ELR (cell line): ENCODE results near the gene PUS1.
A peak's percentile ranks its signal among the peaks of the same experiment; 100 is the strongest.
"Not testable (repeated sequence)": the region's sequence is repeated elsewhere in the genome, so short reads cannot be mapped to it uniquely, and the experiment has no call there.

Source experiments
- DNase-seq: peaks from one replicate; pipeline ENCODE4 v3.0.0-alpha.2; 2015; ENCODE audit warnings: low read depth

Gene PUS1

DNA sequence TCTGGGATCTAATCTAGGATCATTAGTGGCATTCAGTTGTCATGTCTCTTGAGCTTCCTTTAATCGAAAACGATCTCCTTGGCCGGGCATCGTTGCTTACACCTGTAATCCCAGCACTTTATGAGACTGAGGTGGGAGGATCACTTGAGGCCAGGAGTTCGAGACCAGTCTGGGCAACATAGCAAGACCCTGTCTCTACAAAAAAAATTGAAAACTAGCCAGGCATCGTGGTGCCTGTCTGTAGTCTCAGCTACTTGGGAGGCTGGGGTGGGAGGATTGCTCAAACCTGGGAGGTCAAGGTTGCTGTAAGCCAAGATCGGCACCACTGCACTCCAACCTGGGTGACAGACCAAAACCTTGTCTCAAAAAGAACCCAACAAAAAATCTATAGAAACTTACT is 9.0 kb downstream of the PUS1 start:
- no peak for DNase-seq

DNA sequence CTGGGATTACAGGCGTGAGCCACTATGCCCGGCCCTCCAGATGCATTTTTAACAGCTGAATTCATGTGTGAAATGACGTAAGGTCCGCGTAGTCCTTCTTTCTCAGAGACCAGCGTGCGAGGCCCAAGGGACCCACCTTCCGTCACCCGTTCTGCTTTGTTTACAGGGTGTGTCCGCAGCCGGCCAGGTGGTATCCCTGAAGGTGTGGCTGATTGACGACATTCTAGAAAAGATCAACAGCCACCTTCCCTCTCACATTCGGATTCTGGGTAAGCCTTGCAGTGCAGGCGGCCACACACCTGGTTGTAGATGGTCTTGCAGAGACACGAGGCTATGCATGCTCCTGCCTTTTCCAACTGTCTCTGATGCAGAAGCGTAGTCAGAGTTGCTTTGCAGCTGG is 9.9 kb downstream of the PUS1 start:
- no peak for DNase-seq

DNA sequence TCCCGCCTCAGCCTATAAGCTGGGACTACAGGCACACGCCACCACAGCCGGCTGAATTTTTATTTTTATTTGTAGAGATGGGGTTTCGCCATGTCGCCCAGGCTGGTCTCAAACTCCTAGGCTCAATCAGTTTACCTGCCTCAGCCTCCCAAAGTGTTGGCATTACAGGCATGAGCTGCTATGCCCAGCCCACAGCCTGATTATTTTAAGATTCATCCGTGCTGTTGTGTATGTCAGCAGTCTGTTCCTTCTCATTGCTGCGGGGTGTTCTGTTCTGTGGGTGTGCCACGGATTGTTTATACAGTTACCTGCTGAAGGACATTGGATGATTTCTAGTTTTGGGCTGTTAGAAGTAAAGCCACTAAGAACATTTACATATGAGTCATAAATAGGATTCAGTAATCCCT is 11.1 kb downstream of the PUS1 start:
- no peak for DNase-seq

DNA sequence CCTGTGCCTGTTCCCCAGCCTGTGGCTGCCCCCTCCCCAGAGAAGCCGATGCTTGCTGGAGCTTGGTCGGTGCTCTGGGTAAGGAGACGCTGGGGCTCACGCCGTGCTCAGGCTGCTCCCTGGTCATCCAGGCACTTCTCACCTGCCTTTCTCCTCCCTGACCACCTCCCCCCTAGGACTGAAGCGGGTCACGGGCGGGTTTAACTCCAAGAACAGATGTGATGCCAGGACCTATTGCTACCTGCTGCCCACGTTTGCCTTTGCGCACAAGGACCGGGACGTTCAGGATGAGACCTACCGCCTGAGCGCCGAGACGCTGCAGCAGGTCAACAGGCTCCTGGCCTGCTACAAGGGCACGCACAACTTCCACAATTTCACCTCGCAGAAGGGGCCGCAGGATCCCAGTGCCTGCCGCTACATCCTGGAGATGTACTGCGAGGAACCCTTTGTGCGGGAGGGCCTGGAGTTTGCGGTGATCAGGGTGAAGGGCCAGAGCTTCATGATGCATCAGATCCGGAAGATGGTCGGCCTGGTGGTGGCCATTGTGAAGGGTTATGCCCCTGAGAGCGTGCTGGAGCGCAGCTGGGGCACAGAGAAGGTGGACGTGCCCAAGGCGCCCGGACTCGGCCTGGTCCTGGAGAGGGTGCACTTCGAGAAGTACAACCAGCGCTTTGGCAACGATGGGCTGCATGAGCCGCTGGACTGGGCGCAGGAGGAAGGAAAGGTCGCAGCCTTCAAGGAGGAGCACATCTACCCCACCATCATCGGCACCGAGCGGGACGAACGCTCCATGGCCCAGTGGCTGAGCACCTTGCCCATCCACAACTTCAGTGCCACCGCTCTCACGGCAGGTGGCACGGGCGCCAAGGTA is 12.3 kb downstream of the PUS1 start:
- no peak for DNase-seq

DNA sequence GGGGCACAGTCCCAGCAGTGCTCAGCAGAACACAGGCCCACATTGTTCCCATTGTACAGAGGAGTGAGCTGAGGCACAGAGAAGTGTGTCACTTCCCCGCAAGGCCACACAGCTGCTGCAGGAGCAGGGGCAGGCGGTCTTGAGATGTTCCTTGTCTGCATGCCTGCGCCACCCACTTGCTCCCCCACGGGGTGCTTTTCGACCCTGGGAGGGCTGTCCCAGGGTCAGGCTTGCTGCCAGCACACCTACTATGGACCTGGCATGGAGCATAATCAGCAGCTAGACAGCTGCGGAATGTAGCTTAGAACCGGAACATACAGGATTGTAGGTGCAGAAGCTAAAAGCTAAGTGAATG is 12.9 kb downstream of the PUS1 start:
- DNase-seq = no peak

DNA sequence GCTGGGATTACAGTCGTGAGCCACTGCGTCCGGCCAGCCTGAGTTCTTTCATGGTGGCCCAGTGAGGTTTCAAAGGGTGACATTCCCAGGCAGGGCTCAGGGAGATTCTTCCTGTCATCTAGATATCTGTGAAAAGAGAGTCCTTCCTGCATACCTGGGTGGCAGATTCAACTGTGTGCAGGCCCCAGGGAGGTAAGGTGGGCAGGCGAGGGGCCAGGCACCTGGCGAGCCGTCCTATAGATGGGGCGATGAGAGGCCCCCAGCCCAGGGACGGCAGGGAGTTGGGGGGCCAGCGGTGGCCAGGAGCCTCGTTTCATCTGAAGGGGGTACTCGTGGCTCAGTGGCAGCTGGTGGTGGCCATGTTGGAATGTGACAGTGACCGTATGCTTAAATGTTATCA is 13.6 kb downstream of the PUS1 start:
- no peak for DNase-seq

DNA sequence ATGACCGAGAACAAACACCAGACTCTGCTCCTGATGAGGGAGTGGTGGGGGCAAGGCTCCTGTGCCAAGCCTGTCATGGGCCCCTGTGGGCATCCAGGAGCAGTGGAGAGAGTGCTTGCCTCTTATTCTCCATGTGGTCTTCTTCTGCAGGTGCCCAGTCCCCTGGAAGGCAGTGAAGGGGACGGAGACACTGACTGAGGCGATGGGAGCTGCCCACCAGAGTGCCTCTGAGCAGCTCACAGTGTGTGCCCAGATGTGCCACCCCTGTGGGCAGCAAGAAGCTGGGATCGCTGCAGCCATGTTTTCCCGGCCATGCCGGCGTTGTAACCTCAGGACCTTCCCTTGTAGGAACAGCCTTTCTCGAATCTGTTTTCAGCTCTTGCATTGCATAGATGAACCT is 14.3 kb downstream of the PUS1 start:
- DNase-seq = no peak

DNA sequence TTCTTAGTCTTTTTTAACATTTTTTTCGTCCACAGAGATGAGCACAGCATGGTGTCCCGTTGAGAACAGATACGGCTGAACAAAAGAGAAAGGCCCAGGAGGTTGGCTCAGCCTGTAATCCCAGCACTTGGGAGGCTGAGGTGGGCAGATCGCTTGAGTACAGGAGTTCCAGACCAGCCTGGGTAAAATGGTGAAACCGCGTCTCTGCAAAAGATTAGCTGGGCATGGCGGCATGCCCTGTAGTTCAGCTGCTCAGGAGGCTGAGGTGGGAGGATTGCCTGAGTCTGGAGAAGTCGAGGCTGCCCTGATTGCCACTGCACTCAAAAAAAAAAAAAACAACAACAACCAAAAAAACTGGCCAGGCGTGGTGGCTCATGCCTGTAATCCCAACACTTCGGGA is 14.8 kb downstream of the PUS1 start:
- no peak for DNase-seq

DNA sequence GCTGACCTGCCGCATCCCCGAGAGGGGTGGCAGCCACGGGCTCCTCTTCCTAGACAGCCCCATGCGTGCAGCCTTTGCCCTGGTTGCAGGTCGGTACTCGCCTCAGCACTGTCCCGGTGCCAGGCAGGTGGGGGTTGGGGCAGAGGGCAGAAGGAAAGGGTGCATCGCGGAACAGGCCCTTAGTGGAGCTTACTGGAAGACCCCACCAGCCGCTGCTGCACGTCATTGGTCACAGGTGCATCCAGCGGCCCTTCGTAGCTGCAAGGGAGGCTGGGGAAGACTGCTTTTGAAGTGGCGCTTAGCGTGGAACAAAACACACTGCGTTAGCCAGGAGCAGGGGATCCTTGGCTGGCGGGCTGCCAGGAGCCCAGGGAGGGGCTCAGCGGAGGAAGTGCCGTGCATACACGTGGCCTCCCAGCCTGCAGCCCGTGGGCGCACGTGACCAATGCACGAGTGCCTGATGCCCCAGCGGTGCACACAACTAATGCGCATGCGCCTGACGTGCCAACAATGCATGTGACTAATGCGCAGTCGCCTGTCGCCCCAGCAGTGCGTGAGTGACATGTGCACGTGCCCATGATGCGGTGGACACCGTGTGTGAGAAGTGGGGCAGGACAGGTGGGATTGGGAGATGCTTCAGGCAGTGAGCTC is 15.7 kb downstream of the PUS1 start:
- DNase-seq = no peak

DNA sequence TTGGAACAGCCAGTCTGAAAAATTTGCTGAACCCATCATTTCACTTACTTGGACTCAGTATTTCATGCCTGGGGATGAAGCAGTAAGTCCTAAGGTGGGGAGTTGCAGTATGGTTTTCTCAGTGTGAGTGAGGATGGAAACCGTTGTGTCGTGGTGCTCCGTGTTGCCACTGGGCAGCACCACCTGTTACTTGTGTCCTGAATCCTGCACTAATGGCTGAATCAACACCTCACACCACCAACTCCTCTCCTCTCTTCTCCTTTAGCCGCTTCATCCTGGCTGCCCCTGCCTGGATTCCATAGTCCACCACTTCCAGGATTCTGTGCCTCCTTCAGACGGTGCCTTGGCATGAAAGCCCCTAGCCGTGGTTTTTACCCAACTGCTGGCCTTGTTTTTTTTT is 17.7 kb downstream of the PUS1 start:
- no peak for DNase-seq

DNA sequence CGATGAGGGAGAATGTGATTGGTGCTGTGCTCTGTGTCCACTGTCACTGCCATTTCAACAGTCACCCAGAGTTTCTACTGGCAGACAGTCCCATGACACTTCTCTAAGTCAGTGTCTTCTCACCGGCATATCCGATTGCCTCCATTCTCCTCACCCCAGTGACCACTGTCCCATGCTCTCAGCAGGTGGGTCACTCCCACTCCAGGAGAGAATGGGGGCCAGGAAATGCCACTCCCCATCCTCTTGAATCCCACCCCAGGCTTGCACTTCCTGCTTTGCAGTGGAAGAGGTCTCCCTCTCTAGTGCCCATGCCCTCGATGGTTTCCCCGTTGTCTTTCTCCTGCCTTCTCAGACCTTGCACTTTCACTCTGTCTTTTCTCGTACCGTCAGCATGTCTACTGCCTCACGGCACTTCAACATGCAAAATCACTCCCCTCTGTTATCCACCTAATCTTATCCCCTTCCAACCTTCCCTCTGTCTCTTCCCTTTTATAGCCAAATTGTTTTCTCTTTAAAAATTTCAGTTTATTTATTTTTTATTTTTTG is 18.5 kb downstream of the PUS1 start:
- no peak for DNase-seq

DNA sequence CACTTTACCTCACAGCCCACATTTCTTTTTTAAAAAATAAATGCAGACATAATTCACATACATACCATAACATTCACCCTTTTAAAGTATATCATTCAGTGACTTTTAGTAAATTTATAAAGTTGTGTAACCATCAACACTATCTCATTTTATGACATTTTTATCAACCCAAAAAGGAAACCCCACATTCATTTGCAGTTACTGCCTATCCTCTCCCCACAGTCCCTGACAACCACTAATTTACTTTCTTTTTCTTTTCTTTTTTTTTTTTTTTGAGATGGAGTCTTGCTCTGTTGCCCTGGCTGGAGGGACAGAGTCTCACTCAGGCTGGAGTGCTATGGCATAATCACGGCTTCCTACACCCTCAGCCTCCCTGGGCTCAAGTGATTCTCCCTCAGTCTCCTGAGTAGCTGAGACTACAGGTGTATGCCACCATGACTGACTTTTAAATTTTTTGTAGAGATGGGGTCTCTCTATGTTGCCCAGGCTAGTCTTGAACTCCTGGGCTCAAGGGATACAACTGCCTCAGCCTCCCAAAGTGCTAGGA is 19.2 kb downstream of the PUS1 start:
- no peak for DNase-seq

DNA sequence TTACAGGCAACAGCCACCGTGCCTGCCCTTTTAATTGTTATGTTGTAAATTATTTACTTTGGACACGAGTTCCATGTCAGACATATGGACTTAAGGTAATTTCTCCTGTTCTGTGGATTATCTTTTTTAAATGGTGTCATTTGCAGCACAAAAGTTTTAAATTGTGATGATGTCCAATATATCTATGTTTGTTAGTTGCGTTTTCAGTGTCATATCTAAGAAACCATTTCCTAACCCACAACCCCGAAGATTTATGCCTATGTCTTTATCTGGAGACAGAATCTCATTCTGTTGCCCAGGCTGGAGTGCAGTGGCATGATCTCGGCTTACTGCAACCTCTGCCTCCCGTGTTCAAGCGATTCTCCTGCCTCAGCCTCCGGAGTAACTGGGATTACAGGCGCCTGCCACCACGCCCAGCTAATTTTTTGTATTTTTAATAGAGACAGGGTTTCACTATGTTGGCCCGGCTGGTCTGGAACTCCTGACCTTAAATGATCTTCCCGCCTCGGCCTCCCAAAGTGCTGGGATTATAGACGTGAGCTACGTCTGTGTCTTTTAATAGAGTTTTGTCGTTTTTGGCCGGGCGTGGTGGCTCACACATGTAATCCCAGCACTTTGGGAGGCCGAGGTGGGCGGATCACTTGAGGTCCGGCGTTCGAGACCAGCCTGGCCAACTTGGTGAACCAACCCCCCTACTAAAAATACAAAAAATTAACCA is 19.8 kb downstream of the PUS1 start:
- DNase-seq = not testable (repeated sequence)

DNA sequence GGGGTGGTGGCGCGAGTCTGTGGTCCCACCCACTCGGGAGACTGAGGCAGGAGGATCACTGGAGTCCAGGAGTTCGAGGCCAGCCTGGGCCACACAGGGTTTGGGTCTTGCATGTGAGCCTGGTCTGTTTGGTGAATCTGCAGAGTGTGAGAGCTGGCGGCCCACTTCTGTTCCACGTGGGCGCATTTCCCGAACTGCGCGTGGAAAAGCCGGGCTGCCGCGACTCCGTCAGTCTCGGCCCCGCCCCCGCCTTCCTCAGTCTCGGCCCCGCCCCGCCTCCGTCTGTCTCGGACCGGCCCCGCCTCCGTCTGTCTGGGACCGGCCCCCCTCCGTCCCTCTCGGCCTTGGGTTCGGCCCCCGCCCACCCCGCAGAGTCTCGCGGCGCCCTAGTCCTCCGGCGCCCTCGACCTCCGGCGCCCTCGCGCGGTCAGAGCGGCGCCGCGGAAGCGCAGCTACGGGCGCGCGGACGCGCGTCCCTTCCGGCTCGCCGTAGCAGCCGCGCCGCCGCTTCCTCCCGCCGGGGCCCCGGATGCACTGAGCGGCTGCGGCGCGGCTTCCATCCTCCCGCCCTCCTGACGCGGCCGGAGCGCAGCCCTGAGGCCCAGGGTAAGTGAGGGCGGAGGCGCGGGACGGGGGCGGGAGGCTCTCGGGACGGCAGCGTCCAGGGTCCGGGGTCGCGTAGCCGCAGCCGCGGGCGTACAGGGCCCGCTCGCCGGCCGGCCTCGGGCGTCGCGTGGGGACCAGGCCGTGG is 20.5 kb downstream of the PUS1 start, which contains the start of gene EP400:
TSS of gene EP400 (plus strand) at position 512 of the 751 bp plus-strand sequence. CDS start 10,678 bp downstream, outside the sequence.
- peak; percentile 97 for DNase-seq

DNA sequence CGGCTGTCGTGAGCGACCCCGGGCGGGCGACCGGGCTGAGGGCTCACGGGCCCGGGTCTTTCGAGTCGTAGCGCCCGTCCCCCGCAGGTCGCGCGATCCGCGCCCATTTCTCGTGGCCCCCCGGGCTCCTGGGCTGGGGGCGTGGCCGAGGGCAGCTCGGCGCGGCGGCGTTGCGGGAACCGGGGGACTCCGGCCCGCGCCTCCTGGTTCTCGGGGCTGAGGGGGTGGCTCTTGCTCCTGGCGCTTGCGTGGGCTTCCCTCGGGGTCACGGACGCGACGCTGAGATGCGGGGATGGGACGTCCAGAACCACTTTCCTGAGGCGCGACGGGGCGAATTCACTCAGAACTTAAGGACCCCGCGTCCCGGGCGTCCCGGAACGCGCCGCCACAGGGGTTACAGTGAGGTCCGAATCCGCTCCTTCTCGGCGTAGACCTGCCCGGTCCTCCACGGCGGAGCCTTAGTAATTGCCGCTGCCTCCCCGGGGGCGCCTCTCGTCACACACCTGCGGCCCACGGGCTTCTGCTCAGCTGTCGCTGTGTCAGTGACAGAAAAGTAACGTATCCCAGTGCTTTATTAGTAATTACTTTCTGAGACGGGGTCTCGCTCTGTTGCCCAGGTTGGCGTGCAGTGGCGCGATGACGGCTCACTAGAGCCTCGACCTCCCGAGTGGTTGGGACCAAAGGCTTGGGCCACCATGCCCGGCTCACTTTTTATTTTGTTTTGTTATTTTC is 21.3 kb downstream of the PUS1 start:
- peak; percentile 48 for DNase-seq

DNA sequence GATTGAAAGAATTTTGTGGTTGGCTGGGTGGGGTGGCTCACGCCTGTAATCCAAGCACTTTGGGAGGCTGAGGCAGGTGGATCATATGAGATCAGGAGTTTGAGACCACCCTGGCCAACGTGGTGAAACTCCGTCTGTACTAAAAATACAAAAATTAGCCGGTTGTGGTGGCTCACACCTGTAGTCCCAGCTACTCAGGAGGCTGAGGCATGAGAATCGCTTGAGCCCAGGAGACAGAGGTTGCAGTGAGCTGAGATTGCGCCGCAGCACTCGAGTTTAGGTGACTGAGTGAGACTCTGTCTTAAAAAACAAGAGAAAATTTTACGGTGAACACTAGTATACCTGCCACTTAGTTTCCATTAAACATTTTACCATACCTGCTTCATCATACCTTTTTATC is 24.7 kb downstream of the PUS1 start:
- not testable (repeated sequence) for DNase-seq

DNA sequence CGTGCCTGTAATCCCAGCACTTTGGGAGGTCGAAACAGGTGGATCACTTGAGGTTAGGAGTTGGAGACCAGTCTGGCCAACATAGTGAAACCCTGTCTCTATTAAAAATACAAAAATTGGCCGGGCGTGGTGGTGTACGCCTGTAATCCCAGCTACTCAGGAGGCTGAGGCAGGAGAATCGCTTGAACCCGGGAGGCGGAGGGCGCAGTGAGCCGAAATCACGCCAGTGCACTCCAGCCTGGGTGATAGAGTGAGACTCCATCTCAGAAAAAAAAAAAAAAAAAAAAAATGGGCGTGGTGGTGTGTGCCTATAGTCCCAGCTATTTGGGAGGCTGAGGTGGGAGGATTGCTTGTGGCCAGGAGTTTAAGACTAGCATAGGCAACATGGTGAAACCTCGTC is 25.4 kb downstream of the PUS1 start:
- not testable (repeated sequence) for DNase-seq

DNA sequence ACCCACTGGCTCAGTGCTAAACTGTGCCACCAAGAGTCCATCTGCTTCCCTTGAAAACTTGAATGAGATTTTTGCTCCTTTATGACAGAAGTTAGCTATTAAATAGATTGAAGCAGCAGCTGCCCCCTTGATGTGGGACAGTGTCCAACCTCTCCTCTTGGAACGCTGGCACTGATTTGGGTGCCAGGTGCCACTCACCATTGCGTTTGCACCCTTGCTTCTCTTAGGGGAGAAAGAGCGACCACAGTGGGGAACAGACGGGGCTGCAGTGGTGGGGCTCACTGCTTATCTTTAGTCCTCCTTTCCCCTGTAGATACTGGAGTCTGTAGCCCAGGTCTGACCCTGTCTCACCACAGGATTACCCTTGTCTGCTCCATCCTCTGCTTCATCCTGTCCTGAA is 30.0 kb downstream of the PUS1 start:
- DNase-seq = no peak

DNA sequence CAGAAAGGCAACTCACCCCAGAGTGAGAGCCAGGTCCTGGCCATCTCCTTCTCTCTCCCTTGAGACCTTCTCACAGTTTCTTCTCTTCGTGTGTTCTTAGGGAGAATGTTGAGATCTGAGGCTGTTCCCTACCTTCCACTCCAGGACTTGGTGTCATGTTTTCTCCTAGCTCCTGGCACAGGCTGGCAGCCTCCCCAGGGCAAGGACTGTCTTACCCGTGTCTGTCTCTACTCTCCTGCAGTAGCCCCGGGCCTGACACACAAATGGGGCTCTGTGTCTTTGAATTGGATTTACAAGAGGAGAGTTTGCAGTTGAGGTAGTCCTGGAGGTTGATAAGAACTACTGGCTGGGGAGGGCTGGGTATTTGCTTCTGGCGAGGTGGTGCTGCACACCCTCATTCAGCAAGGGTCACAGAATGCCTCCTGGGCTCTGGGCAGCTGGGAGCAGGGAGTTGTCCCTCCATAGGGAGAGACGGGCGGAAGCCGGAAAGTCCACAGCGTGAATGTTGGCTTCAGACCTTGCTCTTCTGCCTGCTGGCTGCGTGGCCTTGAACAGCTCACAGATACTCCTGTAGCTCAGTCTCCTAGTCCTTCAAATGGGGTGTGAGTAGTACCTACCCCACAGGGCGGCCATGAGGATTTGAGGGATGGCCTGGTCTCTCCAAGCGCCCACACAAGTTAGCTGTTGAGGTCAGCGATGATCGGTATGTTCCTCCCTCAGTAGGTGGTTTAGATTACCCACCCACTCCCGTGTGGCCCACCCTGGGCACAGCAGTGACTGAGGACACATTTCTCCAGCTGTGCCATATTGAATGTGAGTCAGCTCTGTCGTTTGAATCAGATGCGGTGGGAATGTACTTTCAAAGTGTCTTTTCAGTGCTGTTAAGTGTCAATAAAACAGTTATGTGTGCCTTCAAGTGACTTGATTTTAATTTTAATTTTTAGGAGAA is 30.8 kb downstream of the PUS1 start:
- DNase-seq = no peak
